H1 (cell line): ENCODE results near the gene EGR1. TPM values are rescaled to one million over a fixed set of nuclear protein-coding genes. Genes with fewer than 3 reads are reported as not detected.

ENCODE experiments used
- CTCF ChIA-PET: fragments of 300-600 bp; sonication (Branson Sonifier 250); formaldehyde crosslinking; loops from one replicate; lab custom pipeline; 2021; ENCODE audit not compliant: partially characterized antibody; lab: Charles Lee
- POLR2A ChIA-PET: fragments of 300-600 bp; sonication (Branson Sonifier 250); formaldehyde crosslinking; loops from one replicate; lab custom pipeline; 2021; ENCODE audit warnings: inconsistent platforms; ENCODE audit not compliant: partially characterized antibody; lab: Charles Lee
- DNase-seq, 2 experiments: peaks; one replicate each; pipeline versions ENCODE4 v3.0.0 to v3.0.0-alpha.2; 2010 to 2022; ENCODE audit warnings: low spot score in 2 of 2, low read depth in 1 of 2, mixed read lengths in 1 of 2
- FAIRE-seq: peaks from 2 replicates; lab custom pipeline; 2011; peaks lifted over from hg19 to GRCh38; lab: Jason Lieb, UNC
- H2AFZ ChIP-seq: 2 replicates; pipeline ENCODE4 v1.8.1; 2012; ENCODE audit warnings: low read length, inconsistent platforms
- H2AK5ac ChIP-seq: 2 replicates; pipeline ENCODE4 v1.6.1; 2013; ENCODE audit warnings: low read depth, low read length
- H2BK120ac ChIP-seq: replicated peaks from 2 replicates; pipeline ENCODE3; 2013; ENCODE audit warnings: low read depth, low read length, inconsistent platforms
- H2BK12ac ChIP-seq: 2 replicates; pipeline ENCODE4 v1.6.1; 2013; ENCODE audit warnings: low read depth, low read length
- H2BK15ac ChIP-seq: 2 replicates; pipeline ENCODE4 v1.6.1; 2013; ENCODE audit warnings: low read length
- H2BK20ac ChIP-seq: 2 replicates; pipeline ENCODE4 v1.6.1; 2013; ENCODE audit warnings: low read length
- H2BK5ac ChIP-seq: 2 replicates; pipeline ENCODE4 v1.6.1; 2013; ENCODE audit warnings: low read depth, low read length
- H3K14ac ChIP-seq: 2 replicates; pipeline ENCODE4 v1.6.1; 2013; ENCODE audit warnings: inconsistent platforms; ENCODE audit not compliant: insufficient read length
- H3K18ac ChIP-seq: 2 replicates; pipeline ENCODE4 v1.6.1; 2013; ENCODE audit warnings: low read length; ENCODE audit errors: extremely low read depth
- H3K23ac ChIP-seq: 2 replicates; pipeline ENCODE4 v1.6.1; 2013; ENCODE audit warnings: inconsistent platforms; ENCODE audit not compliant: insufficient read length
- H3K23me2 ChIP-seq: 2 replicates; pipeline ENCODE4 v1.6.1; 2013; ENCODE audit warnings: low read depth, low read length
- H3K27ac ChIP-seq: 2 replicates; pipeline ENCODE4 v1.6.1; 2011; ENCODE audit warnings: low read depth, low read length, inconsistent platforms
- H3K27me3 ChIP-seq, 4 experiments: replicated peaks in 1 of 4; 1 replicate in 1 of 4; 2 replicates in 3 of 4; pipeline versions ENCODE4 v1.6.1 to v1.8.1; 2011 to 2013; ENCODE audit warnings: low read length in 3 of 4, mild to moderate bottlenecking in 3 of 4, inconsistent platforms in 2 of 4, mixed read lengths in 2 of 4, moderate library complexity in 1 of 4; ENCODE audit not compliant: control insufficient read depth in 3 of 4, insufficient read depth in 3 of 4; ENCODE audit errors: extremely low read depth in 1 of 4
- H3K36me3 ChIP-seq, 4 experiments: 2 replicates each; pipeline versions ENCODE4 v1.6.1 to v1.8.1; 2011 to 2013; ENCODE audit warnings: mild to moderate bottlenecking in 4 of 4, low read length in 3 of 4, moderate library complexity in 2 of 4, control low read depth in 1 of 4, inconsistent platforms in 1 of 4; ENCODE audit not compliant: insufficient read depth in 4 of 4, control insufficient read depth in 2 of 4
- H3K4ac ChIP-seq: replicated peaks from 2 replicates; pipeline ENCODE3; 2013; ENCODE audit warnings: low read length, low read depth, mixed read lengths, inconsistent platforms; ENCODE audit not compliant: insufficient read length
- H3K4me1 ChIP-seq, 4 experiments: replicated peaks in 1 of 4; 1 replicate in 1 of 4; 2 replicates in 3 of 4; pipeline versions ENCODE4 v1.6.1 to v1.8.1; 2011 to 2013; ENCODE audit warnings: low read length in 3 of 4, inconsistent platforms in 2 of 4, mixed read lengths in 1 of 4; ENCODE audit not compliant: insufficient read depth in 4 of 4, control insufficient read depth in 3 of 4
- H3K4me2 ChIP-seq, 2 experiments: 2 replicates each; pipeline versions ENCODE4 v1.6.1 to v1.8.1; 2011 to 2013; ENCODE audit warnings: low read depth in 2 of 2, low read length in 2 of 2, control low read depth in 1 of 2, inconsistent platforms in 1 of 2, mild to moderate bottlenecking in 1 of 2; ENCODE audit not compliant: insufficient read depth in 1 of 2
- H3K4me3 ChIP-seq, 4 experiments: fragments of 200-600, 300-600 bp in 1 of 4; sonication (generic), shearing (Covaris generic), sonication (Bioruptor Twin) in 1 of 4; 2 replicates each; pipeline versions ENCODE4 v1.5.1 to v1.8.1; 2011 to 2016; ENCODE audit warnings: low read length in 4 of 4, low read depth in 3 of 4, control low read depth in 2 of 4, inconsistent platforms in 2 of 4, mild to moderate bottlenecking in 2 of 4, mixed read lengths in 1 of 4, moderate library complexity in 1 of 4; ENCODE audit not compliant: insufficient read depth in 2 of 4; ENCODE audit errors: extremely low read depth in 1 of 4
- H3K56ac ChIP-seq: replicated peaks from 2 replicates; pipeline ENCODE3; 2013; ENCODE audit warnings: low read depth, mild to moderate bottlenecking, mixed read lengths, low read length, inconsistent platforms; ENCODE audit not compliant: insufficient read length
- H3K79me1 ChIP-seq: 2 replicates; pipeline ENCODE4 v1.6.1; 2013; ENCODE audit warnings: low read depth, low read length, control low read depth
- H3K79me2 ChIP-seq, 2 experiments: 2 replicates each; pipeline versions ENCODE4 v1.6.1 to v1.8.1; 2012 to 2013; ENCODE audit warnings: low read length in 2 of 2, mild to moderate bottlenecking in 2 of 2, inconsistent platforms in 1 of 2; ENCODE audit not compliant: insufficient read depth in 2 of 2, control insufficient read depth in 1 of 2
- H3K9ac ChIP-seq, 4 experiments: replicated peaks in 1 of 4; 1 replicate in 1 of 4; 2 replicates in 3 of 4; pipeline versions ENCODE4 v1.6.1 to v1.8.1; 2011 to 2013; ENCODE audit warnings: low read depth in 3 of 4, low read length in 3 of 4, control low read depth in 2 of 4, mild to moderate bottlenecking in 2 of 4, moderate library complexity in 2 of 4, inconsistent platforms in 1 of 4; ENCODE audit errors: extremely low read depth in 1 of 4
- H3K9me3 ChIP-seq, 2 experiments: 2 replicates each; pipeline versions ENCODE4 v1.6.1 to v1.8.1; 2012 to 2013; ENCODE audit warnings: mild to moderate bottlenecking in 2 of 2, moderate library complexity in 2 of 2, control low read depth in 1 of 2, inconsistent platforms in 1 of 2, low read depth in 1 of 2, low read length in 1 of 2, mixed read lengths in 1 of 2; ENCODE audit not compliant: insufficient read depth in 2 of 2
- H4K20me1 ChIP-seq, 2 experiments: replicated peaks in 1 of 2; 2 replicates each; pipeline versions ENCODE3 to v1.8.1; 2011 to 2013; ENCODE audit warnings: inconsistent platforms in 2 of 2, low read length in 2 of 2, mild to moderate bottlenecking in 1 of 2; ENCODE audit not compliant: insufficient read depth in 2 of 2, control insufficient read depth in 1 of 2
- H4K5ac ChIP-seq: 2 replicates; pipeline ENCODE4 v1.6.1; 2013; ENCODE audit warnings: low read length, low read depth, mixed read lengths, inconsistent platforms; ENCODE audit not compliant: insufficient read length
- H4K8ac ChIP-seq: 2 replicates; pipeline ENCODE4 v1.8.0; 2013; ENCODE audit warnings: mild to moderate bottlenecking, moderate library complexity, low read length, inconsistent platforms; ENCODE audit not compliant: insufficient read depth; ENCODE audit errors: extremely low read depth
- H4K91ac ChIP-seq: replicated peaks from 2 replicates; pipeline ENCODE3; 2013; ENCODE audit warnings: low read length, mixed read lengths, inconsistent platforms; ENCODE audit not compliant: insufficient read length
- ATF3 ChIP-seq: IDR thresholded peaks from 2 replicates; pipeline ENCODE4 v1.6.1; 2011; ENCODE audit warnings: low read depth, mild to moderate bottlenecking, low read length; ENCODE audit not compliant: insufficient read depth
- CBX8 ChIP-seq: fragments of 300-800, 300-1000 bp; sonication (generic); IDR thresholded peaks from 2 replicates; pipeline ENCODE4 v1.7.1; 2016; ENCODE audit warnings: low read depth, low read length, borderline replicate concordance
- CHD1 ChIP-seq: IDR thresholded peaks from 2 replicates; pipeline ENCODE4 v1.6.1; 2012; ENCODE audit warnings: low read depth, low read length, improper control_type of control experiment
- JUND ChIP-seq: IDR thresholded peaks from 2 replicates; pipeline ENCODE4 v1.6.1; 2011; ENCODE audit warnings: mild to moderate bottlenecking, improper control_type of control experiment, low read length
- KDM5A ChIP-seq: fragments of 200-600 bp; IDR thresholded peaks from 2 replicates; pipeline ENCODE4 v1.7.1; 2012; ENCODE audit warnings: mild to moderate bottlenecking, low read length, inconsistent platforms, mixed read lengths
- POLR2A ChIP-seq, 2 experiments: IDR thresholded peaks; 1 replicate in 1 of 2; 2 replicates in 1 of 2; pipeline ENCODE4 v1.6.1; 2011; ENCODE audit warnings: low read depth in 2 of 2, low read length in 2 of 2, mild to moderate bottlenecking in 2 of 2; ENCODE audit errors: control extremely low read depth in 1 of 2
- RNF2 ChIP-seq: fragments of 200-900, 300-1000 bp; sonication (generic); IDR thresholded peaks from 2 replicates; pipeline ENCODE4 v1.7.1; 2016; ENCODE audit warnings: borderline replicate concordance, low read depth, mild to moderate bottlenecking, antibody characterized with exemption, low read length; ENCODE audit not compliant: poor library complexity, severe bottlenecking; ENCODE audit errors: missing control alignments
- RXRA ChIP-seq: IDR thresholded peaks from 2 replicates; pipeline ENCODE4 v1.6.1; 2011; ENCODE audit warnings: low read depth, mild to moderate bottlenecking, low read length, moderate library complexity; ENCODE audit not compliant: insufficient read depth
- SAP30 ChIP-seq: fragments of 300-600 bp; sonication (generic); IDR thresholded peaks from 2 replicates; pipeline ENCODE4 v1.7.1; 2012; ENCODE audit warnings: low read length, moderate library complexity, mild to moderate bottlenecking, inconsistent platforms; ENCODE audit not compliant: insufficient read depth, insufficient replicate concordance
- SIX5 ChIP-seq: IDR thresholded peaks from 2 replicates; pipeline ENCODE4 v1.6.1; 2011; ENCODE audit warnings: mild to moderate bottlenecking, low read depth, low read length
- SP2 ChIP-seq: IDR thresholded peaks from 2 replicates; pipeline ENCODE4 v1.6.1; 2012; ENCODE audit warnings: mild to moderate bottlenecking, low read length, inconsistent platforms
- TAF7 ChIP-seq: optimal IDR thresholded peaks from 2 replicates; pipeline ENCODE3; 2011; ENCODE audit warnings: low read depth, mild to moderate bottlenecking, inconsistent platforms, low read length, moderate library complexity, borderline replicate concordance
- WGBS, 2 experiments: shearing (Covaris generic) in 1 of 2; methylation state at CpG; one replicate each; pipeline versions ENCODE4 v1.1.6 to v1.1.7; 2013 to 2015; ENCODE audit warnings: low lambda C conversion rate in 2 of 2, mixed read lengths in 2 of 2, inconsistent platforms in 1 of 2, low coverage in 1 of 2, missing lambda C conversion rate in 1 of 2; ENCODE audit not compliant: insufficient replicate concordance in 2 of 2, insufficient coverage in 1 of 2, insufficient read length in 1 of 2; ENCODE audit errors: extremely low coverage in 1 of 2, missing lambda C conversion rate in 1 of 2; 5-methylcytosine and 5-hydroxymethylcytosine counted together
- polyA plus RNA-seq, 7 experiments: library from polyadenylated mRNA; depleted of rRNA in 3 of 7; stranded (reverse) in 5 of 7; unstranded in 2 of 7; fragments of >200 nt in 5 of 7; fragments of 200-250 nt in 2 of 7; gene quantifications; 1 replicate in 5 of 7; 2 replicates in 1 of 7; 4 replicates in 1 of 7; pipeline versions ENCODE4 v1.2.1 to v1.2.3, GENCODE V29; 2011 to 2013; ENCODE audit warnings: missing spikeins in 2 of 7, mixed read lengths in 2 of 7
- total RNA-seq: library from RNA; stranded (reverse); fragmentation: NEBNext Ultra II Directional; extraction: Animal tissue kit (Norgen Biotek cat#: 25700); gene quantifications from 2 replicates; pipeline ENCODE4 v1.2.1, GENCODE V29; 2021

The EGR1 gene
- total and polyA plus RNA-seq, 2 of the 8 experiments (the other 6 are each of a cell fraction or from before 2014, with no cell fraction given): 16.2 to 35.5 TPM

GRCh38 chr5:138468966-138469539 is 3.8 kb downstream of the EGR1 start:
- H2BK5ac ChIP-seq: no peak overlapping the region
- WGBS, 2 experiments: 90% methylated on average over 8 of the region's 8 CpGs; no CpG with 5 or more reads in 1 of the 2 experiments
- H3K18ac ChIP-seq: no peak overlapping the region
- ChIA-PET CTCF (interaction anchor here (0.6 to 1.6 kb wide), 4 partner anchors 19 to 1011 kb away, joined by 3 to 10 read pairs (median 3); no protein-coding TSS in a partner anchor), POLR2A (interaction anchor here (0.9 to 15.1 kb wide), 5 partner anchors 18 to 83 kb away, joined by 3 to 294 read pairs (median 4); no protein-coding TSS in a partner anchor)
- no peaks in the 10 kb centered on the region; the same call in 1 of the 2 replicates for H3K79me1 ChIP-seq
- H3K4me2 ChIP-seq: peak overlapping the region in 1 of 2 experiments; percentile 37; a peak in 1 of 4 replicates
- H3K23ac ChIP-seq: no peak overlapping the region
- peaks cover 0 to 15% (median 13%) of the 10 kb centered on the region in 4 experiments; a peak in 5 of 7 replicates for H3K27me3 ChIP-seq
- H2AFZ ChIP-seq: no peak overlapping the region
- no peaks in the 10 kb centered on the region for H3K9me3 ChIP-seq
- no peak overlapping the region for H3K4ac ChIP-seq
- no peak for DNase-seq
- peaks cover 13% of the 10 kb centered on the region; the same call in 1 of the 2 replicates for H3K23me2 ChIP-seq
- H2BK120ac ChIP-seq: no peak overlapping the region
- no peak overlapping the region for H4K91ac ChIP-seq
- peaks cover 11 to 16% of the 10 kb centered on the region in 2 experiments for H4K20me1 ChIP-seq
- peaks cover 0 to 4% of the 10 kb centered on the region in 2 experiments; a peak in 1 of 4 replicates for H3K79me2 ChIP-seq
- no peak overlapping the region for H3K56ac ChIP-seq
- no peak overlapping the region for H2BK15ac ChIP-seq
- 0 out of 2 replicates have a peak overlapping the region, but pooled peaks have one; percentile 7 for H4K8ac ChIP-seq
- no peak overlapping the region for H3K9ac ChIP-seq
- no peak overlapping the region for H3K4me3 ChIP-seq
- no peak for FAIRE-seq
- no peak overlapping the region for H2BK20ac ChIP-seq
- H3K4me1 ChIP-seq: peaks cover 2 to 11% (median 5%) of the 10 kb centered on the region in 4 experiments
- H2BK12ac ChIP-seq: no peak overlapping the region
- H3K36me3 ChIP-seq: peaks cover 0 to 18% (median 4%) of the 10 kb centered on the region in 4 experiments; a peak in 5 of 8 replicates
- H3K27ac ChIP-seq: no peak overlapping the region
- no peak overlapping the region for H2AK5ac ChIP-seq
- no peak overlapping the region for H3K14ac ChIP-seq
- no peak overlapping the region for H4K5ac ChIP-seq
- TF ChIP-seq ATF3 (no peak), CHD1 (no peak), TAF7 (peak; percentile 23), RXRA (no peak), SAP30 (no peak), RNF2 (no peak), POLR2A (IDR thresholded peaks at IDR 0.05; ENCODE audit: control extremely low read depth in 1 of 2, low read depth in 2 of 2, low read length in 2 of 2) (peak in 1 of 2 experiments; percentile 62; a peak in 1 of 3 replicates), CBX8 (no peak), JUND (no peak), KDM5A (no peak), SP2 (no peak), SIX5 (no peak)
